ENCODE measurements around the gene FBXW5. TPM values are rescaled to one million over a fixed set of nuclear protein-coding genes. Genes with fewer than 3 reads are reported as not detected.

FBXW5 gene
- polyA plus RNA-seq, 3 donors, result 32.5 to 43.5 (median 38.4) TPM

GRCh38 chr9:136939431-136939995 is 5.0 kb downstream of the FBXW5 start:
- DNase-seq (ENCODE audit: low read depth in 3 of 3, low spot score in 2 of 3), result no peak

- DNase-seq (ENCODE audit: low read depth in 3 of 3, low spot score in 2 of 3), result no peak
Observed at GRCh38 chr9:136937186-136938001, 7.1 kb downstream of the FBXW5 start.

- DNase-seq (ENCODE audit: low read depth in 3 of 3, low spot score in 2 of 3), result no peak
Observed at GRCh38 chr9:136936645-136937170, 7.8 kb downstream of the FBXW5 start.

GRCh38 chr9:136935651-136936050 is 8.9 kb downstream of the FBXW5 start:
- no peak for DNase-seq (ENCODE audit: low read depth in 3 of 3, low spot score in 2 of 3)

- DNase-seq (ENCODE audit: low read depth in 3 of 3, low spot score in 2 of 3), result no peak
Observed at GRCh38 chr9:136934277-136934676, 10.3 kb downstream of the FBXW5 start.

GRCh38 chr9:136931611-136932130 is 12.9 kb downstream of the FBXW5 start:
- DNase-seq (ENCODE audit: low read depth in 3 of 3, low spot score in 2 of 3), result no peak

- DNase-seq (ENCODE audit: low read depth in 3 of 3, low spot score in 2 of 3), result no peak
Observed at GRCh38 chr9:136930014-136930413, 14.5 kb downstream of the FBXW5 start.

GRCh38 chr9:136928591-136928990 is 15.9 kb downstream of the FBXW5 start:
- no peak for DNase-seq (ENCODE audit: low read depth in 3 of 3, low spot score in 2 of 3)

- DNase-seq (ENCODE audit: low read depth in 3 of 3, low spot score in 2 of 3), result no peak
Observed at GRCh38 chr9:136927343-136928271, 16.9 kb downstream of the FBXW5 start.

GRCh38 chr9:136926749-136927148 is 17.8 kb downstream of the FBXW5 start:
- DNase-seq (ENCODE audit: low read depth in 3 of 3, low spot score in 2 of 3), result no peak

GRCh38 chr9:136926154-136926704 is 18.3 kb downstream of the FBXW5 start:
- no peak for DNase-seq (ENCODE audit: low read depth in 3 of 3, low spot score in 2 of 3)

- DNase-seq (ENCODE audit: low read depth in 3 of 3, low spot score in 2 of 3), result no peak
Observed at GRCh38 chr9:136925414-136926153, 19.0 kb downstream of the FBXW5 start.

- DNase-seq (ENCODE audit: low read depth in 3 of 3, low spot score in 2 of 3), result no peak
Observed at GRCh38 chr9:136923881-136924280, 20.7 kb downstream of the FBXW5 start.

- no peak for DNase-seq (ENCODE audit: low read depth in 3 of 3, low spot score in 2 of 3)
Observed at GRCh38 chr9:136922540-136922939, 22.0 kb downstream of the FBXW5 start.

GRCh38 chr9:136921718-136922117 is 22.8 kb downstream of the FBXW5 start:
- DNase-seq (ENCODE audit: low read depth in 3 of 3, low spot score in 2 of 3), result no peak

GRCh38 chr9:136921307-136921706 is 23.2 kb downstream of the FBXW5 start:
- no peak for DNase-seq (ENCODE audit: low read depth in 3 of 3, low spot score in 2 of 3)

GRCh38 chr9:136920734-136921231 is 23.8 kb downstream of the FBXW5 start:
- DNase-seq (ENCODE audit: low read depth in 3 of 3, low spot score in 2 of 3), result no peak

- no peak for DNase-seq (ENCODE audit: low read depth in 3 of 3, low spot score in 2 of 3)
Observed at GRCh38 chr9:136920069-136920468, 24.5 kb downstream of the FBXW5 start.

GRCh38 chr9:136917902-136918301 is 26.6 kb downstream of the FBXW5 start:
- no peak for DNase-seq (ENCODE audit: low read depth in 3 of 3, low spot score in 2 of 3)

Data from right renal cortex interstitium (tissue), 3 donors.